H1 (cell line): Measurements from ENCODE around the gene ICA1. TPM values are rescaled to one million over a fixed set of nuclear protein-coding genes. Genes with fewer than 3 reads are reported as not detected.
"Not testable (repeated sequence)": the region's sequence is repeated elsewhere in the genome, so short reads cannot be mapped to it uniquely, and the experiment has no call there.

Experiments
- CTCF ChIA-PET: fragments of 300-600 bp; sonication (Branson Sonifier 250); formaldehyde crosslinking; loops from one replicate; lab custom pipeline; 2021; ENCODE audit not compliant: partially characterized antibody; lab: Charles Lee
- POLR2A ChIA-PET: fragments of 300-600 bp; sonication (Branson Sonifier 250); formaldehyde crosslinking; loops from one replicate; lab custom pipeline; 2021; ENCODE audit warnings: inconsistent platforms; ENCODE audit not compliant: partially characterized antibody; lab: Charles Lee
- DNase-seq, 2 experiments: peaks; one replicate each; pipeline versions ENCODE4 v3.0.0 to v3.0.0-alpha.2; 2010 to 2022; ENCODE audit warnings: low spot score in 2 of 2, low read depth in 1 of 2, mixed read lengths in 1 of 2
- FAIRE-seq: peaks from 2 replicates; lab custom pipeline; 2011; peaks lifted over from hg19 to GRCh38; lab: Jason Lieb, UNC
- H2AFZ ChIP-seq: 2 replicates; pipeline ENCODE4 v1.8.1; 2012; ENCODE audit warnings: low read length, inconsistent platforms
- H2AK5ac ChIP-seq: 2 replicates; pipeline ENCODE4 v1.6.1; 2013; ENCODE audit warnings: low read depth, low read length
- H2BK120ac ChIP-seq: replicated peaks from 2 replicates; pipeline ENCODE3; 2013; ENCODE audit warnings: low read depth, low read length, inconsistent platforms
- H2BK12ac ChIP-seq: 2 replicates; pipeline ENCODE4 v1.6.1; 2013; ENCODE audit warnings: low read depth, low read length
- H2BK15ac ChIP-seq: 2 replicates; pipeline ENCODE4 v1.6.1; 2013; ENCODE audit warnings: low read length
- H2BK20ac ChIP-seq: 2 replicates; pipeline ENCODE4 v1.6.1; 2013; ENCODE audit warnings: low read length
- H2BK5ac ChIP-seq: 2 replicates; pipeline ENCODE4 v1.6.1; 2013; ENCODE audit warnings: low read depth, low read length
- H3K14ac ChIP-seq: 2 replicates; pipeline ENCODE4 v1.6.1; 2013; ENCODE audit warnings: inconsistent platforms; ENCODE audit not compliant: insufficient read length
- H3K18ac ChIP-seq: 2 replicates; pipeline ENCODE4 v1.6.1; 2013; ENCODE audit warnings: low read length; ENCODE audit errors: extremely low read depth
- H3K23ac ChIP-seq: 2 replicates; pipeline ENCODE4 v1.6.1; 2013; ENCODE audit warnings: inconsistent platforms; ENCODE audit not compliant: insufficient read length
- H3K23me2 ChIP-seq: 2 replicates; pipeline ENCODE4 v1.6.1; 2013; ENCODE audit warnings: low read depth, low read length
- H3K27ac ChIP-seq: 2 replicates; pipeline ENCODE4 v1.6.1; 2011; ENCODE audit warnings: low read depth, low read length, inconsistent platforms
- H3K27me3 ChIP-seq, 4 experiments: replicated peaks in 1 of 4; 1 replicate in 1 of 4; 2 replicates in 3 of 4; pipeline versions ENCODE4 v1.6.1 to v1.8.1; 2011 to 2013; ENCODE audit warnings: low read length in 3 of 4, mild to moderate bottlenecking in 3 of 4, inconsistent platforms in 2 of 4, mixed read lengths in 2 of 4, moderate library complexity in 1 of 4; ENCODE audit not compliant: control insufficient read depth in 3 of 4, insufficient read depth in 3 of 4; ENCODE audit errors: extremely low read depth in 1 of 4
- H3K36me3 ChIP-seq, 4 experiments: 2 replicates each; pipeline versions ENCODE4 v1.6.1 to v1.8.1; 2011 to 2013; ENCODE audit warnings: mild to moderate bottlenecking in 4 of 4, low read length in 3 of 4, moderate library complexity in 2 of 4, control low read depth in 1 of 4, inconsistent platforms in 1 of 4; ENCODE audit not compliant: insufficient read depth in 4 of 4, control insufficient read depth in 2 of 4
- H3K4ac ChIP-seq: replicated peaks from 2 replicates; pipeline ENCODE3; 2013; ENCODE audit warnings: low read length, low read depth, mixed read lengths, inconsistent platforms; ENCODE audit not compliant: insufficient read length
- H3K4me1 ChIP-seq, 4 experiments: replicated peaks in 1 of 4; 1 replicate in 1 of 4; 2 replicates in 3 of 4; pipeline versions ENCODE4 v1.6.1 to v1.8.1; 2011 to 2013; ENCODE audit warnings: low read length in 3 of 4, inconsistent platforms in 2 of 4, mixed read lengths in 1 of 4; ENCODE audit not compliant: insufficient read depth in 4 of 4, control insufficient read depth in 3 of 4
- H3K4me2 ChIP-seq, 2 experiments: 2 replicates each; pipeline versions ENCODE4 v1.6.1 to v1.8.1; 2011 to 2013; ENCODE audit warnings: low read depth in 2 of 2, low read length in 2 of 2, control low read depth in 1 of 2, inconsistent platforms in 1 of 2, mild to moderate bottlenecking in 1 of 2; ENCODE audit not compliant: insufficient read depth in 1 of 2
- H3K4me3 ChIP-seq, 4 experiments: fragments of 200-600, 300-600 bp in 1 of 4; sonication (generic), shearing (Covaris generic), sonication (Bioruptor Twin) in 1 of 4; 2 replicates each; pipeline versions ENCODE4 v1.5.1 to v1.8.1; 2011 to 2016; ENCODE audit warnings: low read length in 4 of 4, low read depth in 3 of 4, control low read depth in 2 of 4, inconsistent platforms in 2 of 4, mild to moderate bottlenecking in 2 of 4, mixed read lengths in 1 of 4, moderate library complexity in 1 of 4; ENCODE audit not compliant: insufficient read depth in 2 of 4; ENCODE audit errors: extremely low read depth in 1 of 4
- H3K56ac ChIP-seq: replicated peaks from 2 replicates; pipeline ENCODE3; 2013; ENCODE audit warnings: low read depth, mild to moderate bottlenecking, mixed read lengths, low read length, inconsistent platforms; ENCODE audit not compliant: insufficient read length
- H3K79me1 ChIP-seq: 2 replicates; pipeline ENCODE4 v1.6.1; 2013; ENCODE audit warnings: low read depth, low read length, control low read depth
- H3K79me2 ChIP-seq, 2 experiments: 2 replicates each; pipeline versions ENCODE4 v1.6.1 to v1.8.1; 2012 to 2013; ENCODE audit warnings: low read length in 2 of 2, mild to moderate bottlenecking in 2 of 2, inconsistent platforms in 1 of 2; ENCODE audit not compliant: insufficient read depth in 2 of 2, control insufficient read depth in 1 of 2
- H3K9ac ChIP-seq, 4 experiments: replicated peaks in 1 of 4; 1 replicate in 1 of 4; 2 replicates in 3 of 4; pipeline versions ENCODE4 v1.6.1 to v1.8.1; 2011 to 2013; ENCODE audit warnings: low read depth in 3 of 4, low read length in 3 of 4, control low read depth in 2 of 4, mild to moderate bottlenecking in 2 of 4, moderate library complexity in 2 of 4, inconsistent platforms in 1 of 4; ENCODE audit errors: extremely low read depth in 1 of 4
- H3K9me3 ChIP-seq, 2 experiments: 2 replicates each; pipeline versions ENCODE4 v1.6.1 to v1.8.1; 2012 to 2013; ENCODE audit warnings: mild to moderate bottlenecking in 2 of 2, moderate library complexity in 2 of 2, control low read depth in 1 of 2, inconsistent platforms in 1 of 2, low read depth in 1 of 2, low read length in 1 of 2, mixed read lengths in 1 of 2; ENCODE audit not compliant: insufficient read depth in 2 of 2
- H4K20me1 ChIP-seq, 2 experiments: replicated peaks in 1 of 2; 2 replicates each; pipeline versions ENCODE3 to v1.8.1; 2011 to 2013; ENCODE audit warnings: inconsistent platforms in 2 of 2, low read length in 2 of 2, mild to moderate bottlenecking in 1 of 2; ENCODE audit not compliant: insufficient read depth in 2 of 2, control insufficient read depth in 1 of 2
- H4K5ac ChIP-seq: 2 replicates; pipeline ENCODE4 v1.6.1; 2013; ENCODE audit warnings: low read length, low read depth, mixed read lengths, inconsistent platforms; ENCODE audit not compliant: insufficient read length
- H4K8ac ChIP-seq: 2 replicates; pipeline ENCODE4 v1.8.0; 2013; ENCODE audit warnings: mild to moderate bottlenecking, moderate library complexity, low read length, inconsistent platforms; ENCODE audit not compliant: insufficient read depth; ENCODE audit errors: extremely low read depth
- H4K91ac ChIP-seq: replicated peaks from 2 replicates; pipeline ENCODE3; 2013; ENCODE audit warnings: low read length, mixed read lengths, inconsistent platforms; ENCODE audit not compliant: insufficient read length
- WGBS, 2 experiments: shearing (Covaris generic) in 1 of 2; methylation state at CpG; one replicate each; pipeline versions ENCODE4 v1.1.6 to v1.1.7; 2013 to 2015; ENCODE audit warnings: low lambda C conversion rate in 2 of 2, mixed read lengths in 2 of 2, inconsistent platforms in 1 of 2, low coverage in 1 of 2, missing lambda C conversion rate in 1 of 2; ENCODE audit not compliant: insufficient replicate concordance in 2 of 2, insufficient coverage in 1 of 2, insufficient read length in 1 of 2; ENCODE audit errors: extremely low coverage in 1 of 2, missing lambda C conversion rate in 1 of 2; 5-methylcytosine and 5-hydroxymethylcytosine counted together
- polyA plus RNA-seq, 7 experiments: library from polyadenylated mRNA; depleted of rRNA in 3 of 7; stranded (reverse) in 5 of 7; unstranded in 2 of 7; fragments of >200 nt in 5 of 7; fragments of 200-250 nt in 2 of 7; gene quantifications; 1 replicate in 5 of 7; 2 replicates in 1 of 7; 4 replicates in 1 of 7; pipeline versions ENCODE4 v1.2.1 to v1.2.3, GENCODE V29; 2011 to 2013; ENCODE audit warnings: missing spikeins in 2 of 7, mixed read lengths in 2 of 7
- total RNA-seq: library from RNA; stranded (reverse); fragmentation: NEBNext Ultra II Directional; extraction: Animal tissue kit (Norgen Biotek cat#: 25700); gene quantifications from 2 replicates; pipeline ENCODE4 v1.2.1, GENCODE V29; 2021

The ICA1 gene
- total and polyA plus RNA-seq, 2 of the 8 experiments (the other 6 are each of a cell fraction or from before 2014, with no cell fraction given), result 14.9 to 37.1 TPM

DNA sequence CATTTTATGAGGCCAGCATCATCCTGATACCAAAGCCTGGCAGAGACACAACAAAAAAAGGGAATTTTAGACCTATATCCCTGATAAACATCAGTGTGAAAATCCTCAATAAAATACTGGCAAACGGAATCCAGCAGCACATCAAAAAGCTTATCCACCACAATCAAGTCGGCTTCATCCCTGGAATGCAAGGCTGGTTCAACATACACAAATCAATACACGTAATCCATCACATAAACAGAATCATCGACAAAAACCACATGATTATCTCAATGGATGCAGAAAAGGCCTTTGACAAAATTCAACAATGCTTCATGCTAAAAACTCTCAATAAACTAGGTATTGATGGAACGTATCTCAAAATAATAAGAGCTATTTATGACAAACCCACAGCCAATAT is 18.9 kb downstream of the ICA1 start:
- H3K14ac ChIP-seq, DNase-seq, H2BK120ac ChIP-seq, H3K56ac ChIP-seq, H2BK15ac ChIP-seq, H3K23ac ChIP-seq, H3K4me1 ChIP-seq, FAIRE-seq, H2BK5ac ChIP-seq, H4K5ac ChIP-seq, H3K4ac ChIP-seq, H2AK5ac ChIP-seq, H3K23me2 ChIP-seq, H4K91ac ChIP-seq, H3K27ac ChIP-seq, POLR2A ChIA-PET, H3K9ac ChIP-seq, H3K79me1 ChIP-seq, H3K4me3 ChIP-seq, H4K20me1 ChIP-seq, H2BK12ac ChIP-seq, CTCF ChIA-PET, H2BK20ac ChIP-seq, H3K79me2 ChIP-seq, H2AFZ ChIP-seq, H3K4me2 ChIP-seq, H4K8ac ChIP-seq, H3K18ac ChIP-seq, H3K9me3 ChIP-seq, H3K27me3 ChIP-seq, H3K36me3 ChIP-seq: not testable (repeated sequence)
- WGBS, 2 experiments, result 83% methylated on average over 5 of the region's 5 CpGs; no CpG with 5 or more reads in 1 of the 2 experiments

DNA sequence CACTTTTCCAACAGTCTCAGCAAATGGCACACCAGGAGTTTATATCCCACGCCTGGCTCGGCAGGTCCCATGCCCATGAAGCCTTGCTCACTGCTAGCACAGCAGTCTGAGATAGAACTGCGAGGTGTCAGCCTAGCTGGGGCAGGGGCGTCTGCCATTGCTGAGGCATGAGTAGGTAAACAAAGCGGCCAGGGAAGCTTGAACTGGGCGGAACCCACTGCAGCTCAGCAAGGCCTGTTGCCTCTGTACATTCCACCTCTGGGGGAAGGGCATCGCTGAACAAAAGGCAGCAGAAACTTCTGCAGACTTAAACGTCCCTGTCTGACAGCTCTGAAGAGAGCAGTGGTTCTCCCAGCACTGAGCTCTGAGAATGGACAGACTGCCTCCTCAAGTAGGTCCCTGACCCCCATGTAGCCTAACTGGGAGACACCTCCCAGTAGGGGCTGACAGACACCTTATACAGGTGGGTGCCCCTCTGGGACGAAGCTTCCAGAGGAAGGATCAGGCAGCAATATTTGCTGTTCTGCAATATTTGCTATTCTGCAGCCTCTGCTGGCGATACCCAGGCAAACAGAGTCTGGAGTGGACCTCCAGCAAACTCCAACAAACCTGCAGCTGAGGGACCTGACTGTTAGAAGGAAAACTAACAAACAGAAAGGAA is 22.1 kb downstream of the ICA1 start:
- not testable (repeated sequence) for H3K4me1 ChIP-seq, DNase-seq, H3K4me3 ChIP-seq, H4K20me1 ChIP-seq, H4K5ac ChIP-seq, H2BK120ac ChIP-seq, H3K14ac ChIP-seq, H3K56ac ChIP-seq, H4K91ac ChIP-seq, H3K79me2 ChIP-seq, H3K4ac ChIP-seq, H3K23me2 ChIP-seq, H2BK15ac ChIP-seq, H3K79me1 ChIP-seq, H3K27me3 ChIP-seq, H2BK12ac ChIP-seq, H3K9ac ChIP-seq, H3K27ac ChIP-seq, H3K23ac ChIP-seq, H2BK20ac ChIP-seq, H2AFZ ChIP-seq, H3K9me3 ChIP-seq, H2BK5ac ChIP-seq, H3K4me2 ChIP-seq, H4K8ac ChIP-seq, FAIRE-seq, H2AK5ac ChIP-seq, H3K36me3 ChIP-seq, H3K18ac ChIP-seq
- ChIA-PET POLR2A (interaction anchor here (1.4 kb wide), 1 partner anchor 15 kb away, joined by 4 read pairs; no protein-coding TSS in a partner anchor), CTCF (interaction anchor here (2.0 kb wide), 1 partner anchor 13 kb away, joined by 5 read pairs; no protein-coding TSS in a partner anchor)
- WGBS, 2 experiments, result 91% methylated on average over 9 of the region's 10 CpGs; no CpG with 5 or more reads in 1 of the 2 experiments
